BLaER1 treated with 17β-estradiol and CSF1 and Interleukin-3, amounts not matched to agents 10 nM and 100 nM (cell line): ENCODE data around the gene FAM117B.
"Not testable (repeated sequence)": the region's sequence is repeated elsewhere in the genome, so short reads cannot be mapped to it uniquely, and the experiment has no call there.

Experiments used
- H3K27ac ChIP-seq, 11 experiments: shearing (Covaris generic); formaldehyde crosslinking; 2 replicates each; pipeline ENCODE4 v1.8.1; 2022
- H3K27me3 ChIP-seq, 11 experiments: shearing (Covaris generic); formaldehyde crosslinking; 2 replicates each; pipeline ENCODE4 v1.8.1; 2022
- H3K36me3 ChIP-seq, 11 experiments: shearing (Covaris generic); formaldehyde crosslinking; 2 replicates each; pipeline ENCODE4 v1.8.1; 2022
- H3K4me1 ChIP-seq, 10 experiments: shearing (Covaris generic); formaldehyde crosslinking; 2 replicates each; pipeline ENCODE4 v1.8.1; 2022
- H3K4me2 ChIP-seq, 11 experiments: shearing (Covaris generic); formaldehyde crosslinking; 2 replicates each; pipeline ENCODE4 v1.8.1; 2022
- H3K4me3 ChIP-seq, 10 experiments: shearing (Covaris generic); formaldehyde crosslinking; 2 replicates each; pipeline ENCODE4 v1.8.1; 2022
- H3K9ac ChIP-seq, 11 experiments: shearing (Covaris generic); formaldehyde crosslinking; 2 replicates each; pipeline ENCODE4 v1.8.1; 2022
- H3K9me3 ChIP-seq, 11 experiments: shearing (Covaris generic); formaldehyde crosslinking; replicated peaks in 1 of 11; 2 replicates each; pipeline ENCODE4 v1.8.1; 2022
- H4K20me1 ChIP-seq, 11 experiments: shearing (Covaris generic); formaldehyde crosslinking; 2 replicates each; pipeline ENCODE4 v1.8.1; 2022
- Cebpa-rat ChIP-seq, 11 experiments: shearing (Covaris generic); IDR thresholded peaks; 2 replicates each; pipeline ENCODE4 v1.8.1; 2022

The FAM117B gene

GRCh38 chr2:202703091-202703490, 68.3 kb downstream of the FAM117B start:
- Histone ChIP-seq H3K4me3 (no peak overlapping the region), H3K4me1 (no peaks in the 10 kb centered on the region), H3K27me3 (no peaks in the 10 kb centered on the region), H3K4me2 (no peak overlapping the region), H4K20me1 (0 out of 22 replicates have a peak, but pooled peaks cover 0 to 3% (median 0%) of the 10 kb centered on the region in 11 experiments), H3K27ac (no peak overlapping the region; a peak in 1 of 22 replicates), H3K36me3 (peaks cover 0 to 34% (median 25%) of the 10 kb centered on the region in 11 experiments; a peak in 14 of 22 replicates), H3K9ac (no peak overlapping the region), H3K9me3 (peaks cover under 1 to 26% (median 21%) of the 10 kb centered on the region in 11 experiments; a peak in 17 of 22 replicates)
- no peak for TF ChIP-seq Cebpa-rat (IDR thresholded peaks at IDR 0.05)

GRCh38 chr2:202704248-202704647, 69.5 kb downstream of the FAM117B start:
- H3K4me1 ChIP-seq: no peaks in the 10 kb centered on the region
- TF ChIP-seq Cebpa-rat (IDR thresholded peaks at IDR 0.05): no peak
- H3K9me3 ChIP-seq: peaks cover 7 to 35% (median 26%) of the 10 kb centered on the region in 11 experiments; a peak in 18 of 22 replicates
- no peak overlapping the region for H3K4me2 ChIP-seq
- H3K27me3 ChIP-seq: no peaks in the 10 kb centered on the region
- no peak overlapping the region for H3K4me3 ChIP-seq
- H3K9ac ChIP-seq: no peak overlapping the region
- no peak overlapping the region for H3K27ac ChIP-seq
- H3K36me3 ChIP-seq: peaks cover 0 to 33% (median 19%) of the 10 kb centered on the region in 11 experiments; a peak in 11 of 22 replicates
- 0 out of 22 replicates have a peak, but pooled peaks cover 0 to 3% (median 0%) of the 10 kb centered on the region in 11 experiments for H4K20me1 ChIP-seq

GRCh38 chr2:202705446-202706020, 70.8 kb downstream of the FAM117B start:
- Histone ChIP-seq H3K9ac (no peak overlapping the region), H3K9me3 (peaks cover 7 to 34% (median 28%) of the 10 kb centered on the region in 11 experiments; a peak in 18 of 22 replicates), H3K4me1 (no peaks in the 10 kb centered on the region), H4K20me1 (0 out of 22 replicates have a peak, but pooled peaks cover 0 to 3% (median 0%) of the 10 kb centered on the region in 11 experiments), H3K27ac (no peak overlapping the region), H3K27me3 (no peaks in the 10 kb centered on the region), H3K4me3 (no peak overlapping the region), H3K4me2 (no peak overlapping the region), H3K36me3 (peaks cover 0 to 25% (median 15%) of the 10 kb centered on the region in 11 experiments; a peak in 11 of 22 replicates)
- TF ChIP-seq Cebpa-rat (IDR thresholded peaks at IDR 0.05): no peak

- H3K27me3 ChIP-seq, H3K27ac ChIP-seq, H4K20me1 ChIP-seq, H3K9ac ChIP-seq, H3K4me1 ChIP-seq, H3K4me2 ChIP-seq, H3K4me3 ChIP-seq: not testable (repeated sequence)
- Histone ChIP-seq H3K9me3 (peaks cover 57 to 74% (median 70%) of the 10 kb centered on the region in 11 experiments), H3K36me3 (peaks cover 0 to 12% (median 6%) of the 10 kb centered on the region in 11 experiments; a peak in 5 of 22 replicates)
Measured at GRCh38 chr2:202714971-202715935, 80.5 kb downstream of the FAM117B start.

- Histone ChIP-seq H3K4me1 (no peaks in the 10 kb centered on the region), H3K4me2 (no peak overlapping the region), H3K27ac (no peak overlapping the region), H3K9me3 (peaks cover 57 to 67% (median 62%) of the 10 kb centered on the region in 11 experiments), H3K9ac (no peak overlapping the region), H3K27me3 (no peaks in the 10 kb centered on the region), H4K20me1 (peaks cover 0 to 3% (median 0%) of the 10 kb centered on the region in 11 experiments; a peak in 1 of 22 replicates), H3K4me3 (no peak overlapping the region), H3K36me3 (peaks cover 0 to 12% (median 6%) of the 10 kb centered on the region in 11 experiments; a peak in 5 of 22 replicates)
- no peak for TF ChIP-seq Cebpa-rat (IDR thresholded peaks at IDR 0.05)
Measured at GRCh38 chr2:202716114-202716718, 81.4 kb downstream of the FAM117B start.

- Histone ChIP-seq H3K27ac (no peak overlapping the region), H3K4me2 (no peak overlapping the region), H3K4me3 (no peak overlapping the region), H3K4me1 (no peaks in the 10 kb centered on the region), H3K27me3 (no peaks in the 10 kb centered on the region), H3K36me3 (peaks cover 0 to 12% (median 6%) of the 10 kb centered on the region in 11 experiments; a peak in 4 of 22 replicates), H3K9ac (no peak overlapping the region), H3K9me3 (peaks cover 51 to 58% (median 55%) of the 10 kb centered on the region in 11 experiments), H4K20me1 (peaks cover 0 to 3% (median 0%) of the 10 kb centered on the region in 11 experiments; a peak in 1 of 22 replicates)
- TF ChIP-seq Cebpa-rat (IDR thresholded peaks at IDR 0.05): no peak
Measured at GRCh38 chr2:202716953-202717597, 82.3 kb downstream of the FAM117B start.

- Histone ChIP-seq H3K4me1 (no peaks in the 10 kb centered on the region), H3K9me3 (peaks cover 44 to 52% (median 48%) of the 10 kb centered on the region in 11 experiments), H3K27me3 (no peaks in the 10 kb centered on the region), H3K9ac (no peak overlapping the region), H4K20me1 (peaks cover 0 to 3% (median 0%) of the 10 kb centered on the region in 11 experiments; a peak in 1 of 22 replicates), H3K36me3 (peaks cover 0 to 12% (median 5%) of the 10 kb centered on the region in 11 experiments; a peak in 3 of 22 replicates), H3K4me2 (no peak overlapping the region), H3K4me3 (no peak overlapping the region), H3K27ac (no peak overlapping the region)
- no peak for TF ChIP-seq Cebpa-rat (IDR thresholded peaks at IDR 0.05)
Measured at GRCh38 chr2:202717598-202718310, 83.0 kb downstream of the FAM117B start.

- H4K20me1 ChIP-seq: peaks cover 0 to 3% (median 0%) of the 10 kb centered on the region in 11 experiments; a peak in 1 of 22 replicates
- peaks cover 35 to 43% (median 41%) of the 10 kb centered on the region in 11 experiments for H3K9me3 ChIP-seq
- no peak overlapping the region for H3K9ac ChIP-seq
- peaks cover 0 to 12% (median 4%) of the 10 kb centered on the region in 11 experiments; a peak in 3 of 22 replicates for H3K36me3 ChIP-seq
- no peak overlapping the region for H3K27ac ChIP-seq
- no peaks in the 10 kb centered on the region for H3K27me3 ChIP-seq
- peaks cover 0 to 5% (median 0%) of the 10 kb centered on the region in 10 experiments; a peak in 2 of 20 replicates for H3K4me1 ChIP-seq
- TF ChIP-seq Cebpa-rat (IDR thresholded peaks at IDR 0.05): no peak
- H3K4me2 ChIP-seq: no peak overlapping the region
- no peak overlapping the region for H3K4me3 ChIP-seq
Measured at GRCh38 chr2:202718614-202719013, 83.8 kb downstream of the FAM117B start.
